Esophagus (tissue), 2 donors: ENCODE results near the gene H2BK1. TPM values are rescaled to one million over a fixed set of nuclear protein-coding genes. Genes with fewer than 3 reads are reported as not detected.

ENCODE experiments used
- H3K27ac ChIP-seq, 2 donors: one replicate each; pipeline ENCODE4 v1.5.1; 2013; ENCODE audit warnings: low read depth in 2 of 2, mild to moderate bottlenecking in 2 of 2, inconsistent platforms in 1 of 2, low read length in 1 of 2, moderate library complexity in 1 of 2
- H3K27me3 ChIP-seq, 2 donors: one replicate each; pipeline ENCODE4 v1.6.1; 2013; ENCODE audit warnings: low read length in 2 of 2, control low read depth in 1 of 2, mild to moderate bottlenecking in 1 of 2; ENCODE audit not compliant: insufficient read depth in 2 of 2, control insufficient read depth in 1 of 2
- H3K36me3 ChIP-seq, 2 donors: one replicate each; pipeline ENCODE4 v1.6.1; 2013; ENCODE audit warnings: low read length in 1 of 2; ENCODE audit not compliant: control insufficient read depth in 2 of 2, insufficient read depth in 2 of 2
- H3K4me1 ChIP-seq, 2 donors: one replicate each; pipeline ENCODE4 v1.6.1; 2013; ENCODE audit warnings: low read length in 1 of 2; ENCODE audit not compliant: control insufficient read depth in 2 of 2, insufficient read depth in 2 of 2
- H3K4me3 ChIP-seq, 2 donors: one replicate each; pipeline ENCODE4 v1.5.1; 2013; ENCODE audit warnings: low read length in 2 of 2, mild to moderate bottlenecking in 2 of 2, low read depth in 1 of 2, moderate library complexity in 1 of 2
- H3K9me3 ChIP-seq, 2 donors: one replicate each; pipeline ENCODE4 v1.6.1; 2013; ENCODE audit warnings: mild to moderate bottlenecking in 2 of 2, low read depth in 1 of 2, low read length in 1 of 2, moderate library complexity in 1 of 2; ENCODE audit not compliant: control insufficient read depth in 2 of 2, insufficient read depth in 1 of 2
- WGBS, 2 donors: extraction: QIAGEN DNeasy Blood & Tissue Kit; methylation state at CpG; one replicate each; pipeline ENCODE4 v1.1.7; 2013; 5-methylcytosine and 5-hydroxymethylcytosine counted together
- polyA plus RNA-seq, 2 donors: library from polyadenylated mRNA; stranded (reverse); fragments of 200-250 nt; gene quantifications; one replicate each; pipeline ENCODE4 v1.2.3, GENCODE V29; 2013
- donor health status: healthy with polysubstance abuse.
- donor health status: Bipolar disorder and iron deficiency.

The H2BK1 gene
- polyA plus RNA-seq, 2 donors = not detected

GRCh38 chr7:151232917-151233701 is 22.8 kb upstream of the H2BK1 start:
- peak overlapping the region; percentile 67 to 73 for H3K27ac ChIP-seq
- H3K9me3 ChIP-seq = no peaks in the 10 kb centered on the region
- H3K36me3 ChIP-seq = peaks cover 5 to 24% of the 10 kb centered on the region in 2 donors
- no peaks in the 10 kb centered on the region for H3K27me3 ChIP-seq
- peaks cover 3 to 10% of the 10 kb centered on the region in 2 donors for H3K4me1 ChIP-seq
- WGBS, 2 donors = 7 to 8% methylated on average over 36 of the region's 36 CpGs
- peak overlapping the region; percentile 72 to 95 for H3K4me3 ChIP-seq

- Histone ChIP-seq H3K4me3 (peak within 1 kb of the TSS; percentile 72 to 95), H3K27ac (peak within 1 kb of the TSS; percentile 67 to 73), H3K9me3 (no peaks in the 10 kb centered on the region), H3K36me3 (peaks cover under 1 to 17% of the 10 kb centered on the region in 2 donors), H3K27me3 (no peaks in the 10 kb centered on the region), H3K4me1 (peaks cover 3 to 10% of the 10 kb centered on the region in 2 donors)
- 0 to 1% methylated on average over 66 to 79 of the region's 79 CpGs for WGBS, 2 donors
Measured at GRCh38 chr7:151232091-151232916, 22.0 kb upstream of the H2BK1 start, which contains the start of gene CHPF2. TSS of gene CHPF2 (plus strand) at chr7:151232483. CDS start at chr7:151234012, 1,529 bp downstream.

DNA sequence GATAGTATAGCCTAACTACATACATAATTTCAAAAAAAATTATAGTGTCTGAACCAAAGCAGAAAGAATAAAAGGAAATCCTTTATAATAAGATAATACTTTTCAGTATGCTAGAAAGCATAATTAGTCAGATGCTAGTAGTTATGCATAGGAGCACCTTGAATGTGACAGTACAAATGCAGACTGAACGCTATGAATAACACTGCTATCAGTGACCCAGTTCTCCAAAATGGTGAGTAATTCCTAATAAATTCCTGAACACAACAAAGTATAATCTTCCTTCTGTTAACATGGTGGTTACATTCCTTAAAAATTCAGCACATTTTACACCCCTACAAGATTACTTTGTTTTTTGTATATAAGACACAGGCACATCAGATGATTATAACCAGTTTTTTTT is 20.8 kb upstream of the H2BK1 start:
- 82 to 86% methylated on average over 1 of the region's 1 CpG for whole genome bisulfite sequencing, 2 donors
- Histone ChIP-seq H3K36me3 (peaks cover 0 to 7% of the 10 kb centered on the region in 2 donors), H3K27ac (no peak overlapping the region), H3K4me1 (peaks cover 3 to 14% of the 10 kb centered on the region in 2 donors), H3K4me3 (no peak overlapping the region), H3K27me3 (no peaks in the 10 kb centered on the region), H3K9me3 (no peaks in the 10 kb centered on the region)

DNA sequence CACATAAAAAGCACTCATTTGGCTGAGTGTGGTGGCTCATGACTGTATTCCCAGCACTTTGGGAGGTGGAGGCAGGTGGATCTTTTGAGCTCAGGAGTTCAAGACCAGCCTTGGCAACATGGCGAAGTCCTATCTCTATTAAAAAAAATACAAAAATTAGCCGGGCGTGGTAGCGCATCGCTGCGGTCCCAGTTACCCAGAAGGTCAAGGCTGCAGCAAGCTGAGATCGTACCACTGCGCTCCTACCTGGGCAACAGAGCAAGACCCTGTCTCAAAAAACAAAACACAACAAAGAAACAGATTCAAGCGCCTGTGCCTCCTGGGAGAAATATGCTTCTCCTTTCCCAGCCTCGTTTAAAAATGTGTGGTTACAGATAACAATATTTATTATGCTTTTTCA is 19.0 kb upstream of the H2BK1 start:
- no peaks in the 10 kb centered on the region for H3K27me3 ChIP-seq
- 89% methylated on average over 10 of the region's 10 CpGs for whole genome bisulfite sequencing, 2 donors
- peaks cover 3 to 17% of the 10 kb centered on the region in 2 donors for H3K4me1 ChIP-seq
- peaks cover 0 to 6% of the 10 kb centered on the region in 2 donors for H3K36me3 ChIP-seq
- no peaks in the 10 kb centered on the region for H3K9me3 ChIP-seq
- H3K27ac ChIP-seq = no peak overlapping the region
- no peak overlapping the region for H3K4me3 ChIP-seq

DNA sequence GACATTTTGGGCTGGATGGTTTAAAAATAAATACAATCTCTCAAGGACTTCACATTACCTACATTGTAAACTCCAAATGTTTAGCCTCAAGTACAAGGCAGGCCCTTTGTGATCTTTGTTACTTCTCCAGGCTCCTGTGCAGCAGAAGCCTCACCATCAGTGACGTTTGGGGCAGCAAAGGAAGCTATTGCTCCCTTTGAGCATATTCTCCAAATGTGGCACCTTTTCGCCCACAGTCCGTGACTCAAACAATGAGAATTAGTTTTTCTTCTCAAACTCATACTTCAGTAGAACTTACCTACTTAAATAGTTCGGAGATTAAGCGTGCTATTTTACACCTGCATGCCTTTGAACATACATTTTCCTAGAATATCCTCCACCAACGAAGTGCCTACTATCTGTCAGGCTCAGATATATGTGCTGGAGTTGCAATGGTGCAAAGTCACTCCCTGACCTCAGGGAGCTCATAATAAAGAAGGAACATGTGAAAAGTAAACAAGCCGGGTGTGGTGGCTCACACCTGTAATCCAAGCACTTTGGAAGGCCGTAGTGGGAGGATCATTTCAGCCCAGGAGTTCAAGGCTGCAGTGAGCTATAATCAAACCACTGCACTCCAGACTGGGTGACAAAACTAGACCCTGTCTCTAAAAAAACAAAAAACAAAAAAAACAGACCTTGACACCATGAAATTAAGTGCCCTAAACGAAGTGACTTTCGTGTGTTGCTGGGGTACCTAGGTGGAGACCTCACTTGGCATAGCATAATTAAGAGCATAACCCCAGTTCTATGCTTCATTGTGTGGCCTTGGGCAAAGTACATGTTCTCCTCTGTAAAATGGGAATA is 18.0 kb upstream of the H2BK1 start:
- 53 to 56% methylated on average over 10 of the region's 10 CpGs for WGBS, 2 donors
- peaks cover 0 to 14% of the 10 kb centered on the region in 2 donors for H3K36me3 ChIP-seq
- H3K9me3 ChIP-seq = no peaks in the 10 kb centered on the region
- H3K27me3 ChIP-seq = no peaks in the 10 kb centered on the region
- peaks cover under 1 to 15% of the 10 kb centered on the region in 2 donors for H3K4me1 ChIP-seq
- H3K4me3 ChIP-seq = peak overlapping the region in 1 of 2 donors; percentile 71
- peak overlapping the region in 1 of 2 donors; percentile 67 for H3K27ac ChIP-seq

DNA sequence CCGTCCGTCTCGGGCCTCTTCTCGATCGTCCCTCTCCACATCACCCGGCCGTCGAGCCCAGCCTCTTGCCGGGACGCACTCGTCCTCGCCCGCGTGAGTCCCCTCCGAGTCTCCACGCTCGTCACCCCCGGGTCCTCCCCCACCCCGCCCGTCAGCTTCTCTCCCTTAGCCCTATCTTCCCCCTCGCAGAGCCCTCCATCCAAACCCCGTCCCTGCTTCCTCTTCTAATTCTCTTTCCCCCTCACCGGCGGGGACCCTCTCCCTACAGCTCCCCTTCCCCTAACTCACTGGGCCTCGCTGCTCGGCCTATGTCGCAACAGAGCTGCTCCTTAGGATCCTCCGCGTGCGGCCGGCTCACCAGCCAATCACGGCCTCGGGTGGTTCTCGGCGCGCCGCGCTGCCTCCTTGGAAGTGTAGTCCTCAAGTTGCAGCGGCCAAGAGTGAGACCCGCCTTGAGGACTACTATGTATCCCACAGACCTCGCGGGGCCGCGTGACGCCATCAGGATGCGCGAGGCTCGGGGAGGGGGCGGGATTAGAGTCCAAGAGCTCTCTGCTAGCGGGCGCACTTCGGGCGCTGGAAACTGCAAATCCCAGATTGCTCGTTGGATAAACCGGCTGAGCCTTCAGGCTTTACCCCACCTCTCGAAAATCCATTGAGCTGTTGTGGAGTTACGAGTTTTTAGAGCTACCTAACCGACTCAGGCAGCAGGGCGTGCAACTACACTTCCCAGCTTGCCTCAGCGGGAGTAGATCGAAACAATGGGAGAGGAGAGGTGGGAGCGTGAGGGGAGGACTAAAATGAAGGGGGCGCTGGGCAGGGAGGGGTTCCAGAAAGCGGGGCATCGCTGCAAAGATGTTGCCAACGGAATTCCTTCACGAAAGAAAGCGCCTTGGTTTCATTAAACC is 16.8 kb upstream of the H2BK1 start, which contains the start of gene ABCF2:
ABCF2 (minus strand) TSS at position 331 of the 908 bp plus-strand sequence. CDS start 747 bp downstream, outside the sequence.
- peak within 1 kb of the TSS; percentile 71 to 78 for H3K4me3 ChIP-seq
- WGBS, 2 donors = 0% methylated on average over 68 of the region's 68 CpGs
- no peaks in the 10 kb centered on the region for H3K27me3 ChIP-seq
- H3K36me3 ChIP-seq = peaks cover 5 to 18% of the 10 kb centered on the region in 2 donors
- no peaks in the 10 kb centered on the region for H3K9me3 ChIP-seq
- peak within 1 kb of the TSS; percentile 67 to 87 for H3K27ac ChIP-seq
- peaks cover 0 to 12% of the 10 kb centered on the region in 2 donors for H3K4me1 ChIP-seq

DNA sequence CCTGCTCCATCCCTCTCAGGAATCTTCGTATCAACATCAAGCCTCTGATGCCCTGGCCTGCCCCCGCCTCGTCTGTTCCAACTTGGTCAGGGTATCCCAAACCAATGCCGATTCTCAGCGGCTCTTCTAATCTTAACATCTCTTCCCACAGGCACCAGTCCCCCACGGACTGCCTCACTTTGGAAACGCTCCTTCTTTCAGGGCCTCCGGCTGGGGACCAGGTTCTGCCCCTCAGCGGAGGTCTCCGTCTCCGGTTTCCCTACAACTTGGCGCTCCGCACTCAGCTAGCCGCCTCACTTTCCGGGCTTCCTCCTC is 16.2 kb upstream of the H2BK1 start:
- peak overlapping the region; percentile 65 to 66 for H3K27ac ChIP-seq
- H3K4me1 ChIP-seq = peaks cover 0 to 8% of the 10 kb centered on the region in 2 donors
- H3K9me3 ChIP-seq = no peaks in the 10 kb centered on the region
- peaks cover 5 to 20% of the 10 kb centered on the region in 2 donors for H3K36me3 ChIP-seq
- whole genome bisulfite sequencing, 2 donors = 2 to 3% methylated on average over 15 of the region's 15 CpGs
- H3K4me3 ChIP-seq = peak overlapping the region; percentile 71 to 78
- no peaks in the 10 kb centered on the region for H3K27me3 ChIP-seq

GRCh38 chr7:151225948-151226510 is 15.7 kb upstream of the H2BK1 start:
- Histone ChIP-seq H3K4me3 (peak overlapping the region; percentile 71 to 78), H3K9me3 (no peaks in the 10 kb centered on the region), H3K4me1 (peaks cover 0 to 7% of the 10 kb centered on the region in 2 donors), H3K27ac (no peak overlapping the region), H3K27me3 (no peaks in the 10 kb centered on the region), H3K36me3 (peaks cover 5 to 21% of the 10 kb centered on the region in 2 donors)
- WGBS, 2 donors = 58 to 59% methylated on average over 8 of the region's 8 CpGs
